NCI-H446 (cell line): Measurements from ENCODE around the gene NCOA1.
"Not testable (repeated sequence)": the region's sequence is repeated elsewhere in the genome, so short reads cannot be mapped to it uniquely, and the experiment has no call there.

ENCODE experiments used
- DNase-seq, 2 experiments: peaks; one replicate each; lab custom pipeline; 2025; lab: John Stamatoyannopoulos, UW

The NCOA1 gene

GRCh38 chr2:24477229-24477628 is 13.8 kb upstream of the NCOA1 start:
- no peak for DNase-seq

- DNase-seq, result no peak
These were observed 12.8 kb upstream of the NCOA1 start for GRCh38 chr2:24478243-24478642.

- no peak for DNase-seq
These were observed 10.8 kb upstream of the NCOA1 start for GRCh38 chr2:24480245-24480644.

- no peak for DNase-seq
These were observed 8.6 kb upstream of the NCOA1 start for GRCh38 chr2:24482251-24482971.

GRCh38 chr2:24482972-24483300 is 8.1 kb upstream of the NCOA1 start:
- DNase-seq, result no peak

GRCh38 chr2:24484677-24485076 is 6.4 kb upstream of the NCOA1 start:
- DNase-seq, result not testable (repeated sequence)

GRCh38 chr2:24485197-24485596 is 5.9 kb upstream of the NCOA1 start:
- DNase-seq, result no peak

GRCh38 chr2:24486636-24487205 is 4.3 kb upstream of the NCOA1 start:
- DNase-seq, result no peak

GRCh38 chr2:24489465-24490180 is 1.4 kb upstream of the NCOA1 start:
- DNase-seq, result no peak

- DNase-seq, result peak in 1 of 2 experiments; percentile 4
These were observed 819 bp upstream of the NCOA1 start for GRCh38 chr2:24490181-24490689.

GRCh38 chr2:24491542-24492420 is 727 bp downstream of the NCOA1 start:
- peak in 1 of 2 experiments; percentile 33 for DNase-seq

GRCh38 chr2:24492421-24493279 is 1.6 kb downstream of the NCOA1 start:
- no peak for DNase-seq

- no peak for DNase-seq
These were observed 2.7 kb downstream of the NCOA1 start for GRCh38 chr2:24493713-24494112.

GRCh38 chr2:24494410-24494809 is 3.4 kb downstream of the NCOA1 start:
- no peak for DNase-seq

GRCh38 chr2:24495451-24495850 is 4.4 kb downstream of the NCOA1 start:
- no peak for DNase-seq

GRCh38 chr2:24496959-24497358 is 5.9 kb downstream of the NCOA1 start:
- no peak for DNase-seq

GRCh38 chr2:24497685-24498084 is 6.6 kb downstream of the NCOA1 start:
- DNase-seq, result no peak

- no peak for DNase-seq
These were observed 7.1 kb downstream of the NCOA1 start for GRCh38 chr2:24498121-24498520.

- DNase-seq, result no peak
These were observed 10.8 kb downstream of the NCOA1 start for GRCh38 chr2:24501813-24502212.

GRCh38 chr2:24505534-24506275 is 14.7 kb downstream of the NCOA1 start:
- DNase-seq, result peak in 1 of 2 experiments; percentile 18
